ENCODE data around the gene YPEL1. TPM values are rescaled to one million over a fixed set of nuclear protein-coding genes. Genes with fewer than 3 reads are reported as not detected.

Gene YPEL1
- total and polyA plus RNA-seq, 2 of the 13 experiments (the other 11 are each of a cell fraction or from before 2014, with no cell fraction given): 0.33 to 2.5 TPM

DNA sequence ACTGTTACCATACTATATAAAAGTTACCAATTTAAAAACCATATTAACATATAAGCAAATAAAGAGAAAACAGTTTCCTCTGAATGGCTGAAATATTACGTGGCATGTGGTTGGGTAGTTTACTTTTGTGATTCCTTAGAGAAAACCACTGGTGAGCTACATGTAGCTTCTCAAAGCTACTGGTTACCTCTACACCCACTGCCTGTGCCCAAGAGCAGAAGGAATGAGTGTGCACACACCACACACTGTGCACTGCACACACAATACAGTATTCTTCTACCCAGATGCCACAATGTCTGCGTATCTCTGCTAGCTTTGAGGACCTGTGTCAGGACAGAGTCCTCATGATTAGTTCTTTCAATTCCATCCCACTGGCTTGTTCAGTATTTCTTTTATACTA lies 25.5 kb upstream of the YPEL1 start:
- Histone ChIP-seq H3K27me3 (ENCODE audit: control insufficient read depth in 1 of 2, insufficient read depth in 2 of 2, low read length in 2 of 2) (no peaks in the 10 kb centered on the region), H3K79me2 (ENCODE audit: insufficient read depth, low read length) (no peaks in the 10 kb centered on the region), H3K9ac (ENCODE audit: insufficient read depth, low read depth, low read length) (no peak overlapping the region), H4K20me1 (ENCODE audit: insufficient read depth, low read length) (no peaks in the 10 kb centered on the region; the same call in 1 of the 2 replicates), H2AFZ (ENCODE audit: low read length) (no peak overlapping the region), H3K4me2 (ENCODE audit: low read depth, low read length) (no peak overlapping the region), H3K4me3 (replicated peaks in 1 of 3; ENCODE audit: insufficient read depth in 1 of 3, low read depth in 2 of 3, low read length in 3 of 3) (no peak overlapping the region), H3K4me1 (ENCODE audit: insufficient read depth, low read length) (peaks cover 3% of the 10 kb centered on the region), H3K27ac (ENCODE audit: extremely low read length, insufficient read depth, low read length) (no peak overlapping the region), H3K9me3 (ENCODE audit: low read length) (no peaks in the 10 kb centered on the region), H3K36me3 (replicated peaks in 1 of 2; ENCODE audit: control insufficient read depth in 1 of 2, insufficient read depth in 2 of 2, low read length in 2 of 2) (peaks cover 26 to 66% of the 10 kb centered on the region in 2 experiments)
- in situ Hi-C loops (cut with HindIII; ENCODE audit: extremely low pct_ligation_motif_present, low pct_unique_long_range_greater_than_20kb): no loop called here
- no peak for ATAC-seq
- CTCF ChIA-PET (ENCODE audit: low intra/inter-chr PET ratio, low total read pairs): no interaction called here
- TF ChIP-seq, protein P1, sequence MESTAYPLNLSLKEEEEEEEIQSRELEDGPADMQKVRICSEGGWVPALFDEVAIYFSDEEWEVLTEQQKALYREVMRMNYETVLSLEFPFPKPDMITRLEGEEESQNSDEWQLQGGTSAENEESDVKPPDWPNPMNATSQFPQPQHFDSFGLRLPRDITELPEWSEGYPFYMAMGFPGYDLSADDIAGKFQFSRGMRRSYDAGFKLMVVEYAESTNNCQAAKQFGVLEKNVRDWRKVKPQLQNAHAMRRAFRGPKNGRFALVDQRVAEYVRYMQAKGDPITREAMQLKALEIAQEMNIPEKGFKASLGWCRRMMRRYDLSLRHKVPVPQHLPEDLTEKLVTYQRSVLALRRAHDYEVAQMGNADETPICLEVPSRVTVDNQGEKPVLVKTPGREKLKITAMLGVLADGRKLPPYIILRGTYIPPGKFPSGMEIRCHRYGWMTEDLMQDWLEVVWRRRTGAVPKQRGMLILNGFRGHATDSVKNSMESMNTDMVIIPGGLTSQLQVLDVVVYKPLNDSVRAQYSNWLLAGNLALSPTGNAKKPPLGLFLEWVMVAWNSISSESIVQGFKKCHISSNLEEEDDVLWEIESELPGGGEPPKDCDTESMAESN (CRISPR knock-in tag; conservative IDR thresholded peaks at IDR 0.05): no peak
- no peak for TF ChIP-seq POLR2AphosphoS5 (IDR thresholded peaks at IDR 0.05; ENCODE audit: low read depth, low read length)
- TF ChIP-seq, protein P2, sequence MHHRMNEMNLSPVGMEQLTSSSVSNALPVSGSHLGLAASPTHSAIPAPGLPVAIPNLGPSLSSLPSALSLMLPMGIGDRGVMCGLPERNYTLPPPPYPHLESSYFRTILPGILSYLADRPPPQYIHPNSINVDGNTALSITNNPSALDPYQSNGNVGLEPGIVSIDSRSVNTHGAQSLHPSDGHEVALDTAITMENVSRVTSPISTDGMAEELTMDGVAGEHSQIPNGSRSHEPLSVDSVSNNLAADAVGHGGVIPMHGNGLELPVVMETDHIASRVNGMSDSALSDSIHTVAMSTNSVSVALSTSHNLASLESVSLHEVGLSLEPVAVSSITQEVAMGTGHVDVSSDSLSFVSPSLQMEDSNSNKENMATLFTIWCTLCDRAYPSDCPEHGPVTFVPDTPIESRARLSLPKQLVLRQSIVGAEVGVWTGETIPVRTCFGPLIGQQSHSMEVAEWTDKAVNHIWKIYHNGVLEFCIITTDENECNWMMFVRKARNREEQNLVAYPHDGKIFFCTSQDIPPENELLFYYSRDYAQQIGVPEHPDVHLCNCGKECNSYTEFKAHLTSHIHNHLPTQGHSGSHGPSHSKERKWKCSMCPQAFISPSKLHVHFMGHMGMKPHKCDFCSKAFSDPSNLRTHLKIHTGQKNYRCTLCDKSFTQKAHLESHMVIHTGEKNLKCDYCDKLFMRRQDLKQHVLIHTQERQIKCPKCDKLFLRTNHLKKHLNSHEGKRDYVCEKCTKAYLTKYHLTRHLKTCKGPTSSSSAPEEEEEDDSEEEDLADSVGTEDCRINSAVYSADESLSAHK (CRISPR knock-in tag; IDR thresholded peaks at IDR 0.05; ENCODE audit: borderline replicate concordance): no peak
- no peak for DNase-seq (ENCODE audit: low spot score)
- POLR2A ChIA-PET: no interaction called here
- 97% methylated on average over 2 of the region's 2 CpGs for WGBS (ENCODE audit: low lambda C conversion rate)
- BruUV-seq (replicated peaks): TSS peak; percentile 19
- no peak for FAIRE-seq
- intact Hi-C loops (cut with micrococcal nuclease; ENCODE audit: unreplicated experiment): no loop called here

DNA sequence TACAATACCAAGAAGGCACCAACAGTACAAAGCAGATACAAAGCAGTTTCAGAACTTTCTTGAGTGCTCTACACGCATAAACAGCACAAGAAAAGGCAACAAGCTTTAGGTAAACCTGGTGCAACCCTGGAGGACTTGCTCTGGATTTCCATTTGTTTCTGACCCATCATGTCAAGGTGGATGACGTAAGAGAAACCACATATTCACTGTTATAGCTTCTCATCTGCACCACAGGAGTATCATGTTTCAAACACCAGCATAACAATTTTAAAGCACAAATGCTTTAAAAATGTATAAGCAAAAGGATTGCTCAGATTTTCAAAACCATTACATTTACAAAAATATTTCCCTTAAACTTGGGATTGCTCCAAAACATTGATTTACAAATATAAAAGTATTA lies 25.0 kb upstream of the YPEL1 start:
- WGBS (ENCODE audit: low lambda C conversion rate): 94% methylated on average over 2 of the region's 2 CpGs
- POLR2A ChIA-PET: no interaction called here
- no peak for FAIRE-seq
- no peak for TF ChIP-seq ZMYM2 (CRISPR knock-in tag; IDR thresholded peaks at IDR 0.05)
- no peak for TF ChIP-seq KAT7 (CRISPR knock-in tag; IDR thresholded peaks at IDR 0.05; ENCODE audit: borderline replicate concordance)
- TF ChIP-seq TBX2 (CRISPR knock-in tag; IDR thresholded peaks at IDR 0.05; ENCODE audit: borderline replicate concordance): no peak
- TF ChIP-seq, protein P3, sequence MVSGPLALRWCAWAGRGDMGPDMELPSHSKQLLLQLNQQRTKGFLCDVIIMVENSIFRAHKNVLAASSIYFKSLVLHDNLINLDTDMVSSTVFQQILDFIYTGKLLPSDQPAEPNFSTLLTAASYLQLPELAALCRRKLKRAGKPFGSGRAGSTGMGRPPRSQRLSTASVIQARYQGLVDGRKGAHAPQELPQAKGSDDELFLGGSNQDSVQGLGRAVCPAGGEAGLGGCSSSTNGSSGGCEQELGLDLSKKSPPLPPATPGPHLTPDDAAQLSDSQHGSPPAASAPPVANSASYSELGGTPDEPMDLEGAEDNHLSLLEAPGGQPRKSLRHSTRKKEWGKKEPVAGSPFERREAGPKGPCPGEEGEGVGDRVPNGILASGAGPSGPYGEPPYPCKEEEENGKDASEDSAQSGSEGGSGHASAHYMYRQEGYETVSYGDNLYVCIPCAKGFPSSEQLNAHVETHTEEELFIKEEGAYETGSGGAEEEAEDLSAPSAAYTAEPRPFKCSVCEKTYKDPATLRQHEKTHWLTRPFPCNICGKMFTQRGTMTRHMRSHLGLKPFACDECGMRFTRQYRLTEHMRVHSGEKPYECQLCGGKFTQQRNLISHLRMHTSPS (CRISPR knock-in tag; IDR thresholded peaks at IDR 0.05; ENCODE audit: low read depth): no peak
- no peak for TF ChIP-seq MTA1 (CRISPR knock-in tag; IDR thresholded peaks at IDR 0.05; ENCODE audit: borderline replicate concordance)
- TF ChIP-seq YEATS2 (CRISPR knock-in tag; IDR thresholded peaks at IDR 0.05; ENCODE audit: borderline replicate concordance): no peak
- no peak for TF ChIP-seq PHF8 (CRISPR knock-in tag; IDR thresholded peaks at IDR 0.05)
- no peak for TF ChIP-seq ZNF605 (CRISPR knock-in tag; IDR thresholded peaks at IDR 0.05)
- no peak for TF ChIP-seq MZF1 (CRISPR knock-in tag; IDR thresholded peaks at IDR 0.05; ENCODE audit: borderline replicate concordance)
- no peak for TF ChIP-seq CEBPB (IDR thresholded peaks at IDR 0.05; ENCODE audit: borderline replicate concordance, low read depth, low read length)

More for the DNA sequence above, 25.0 kb upstream of the YPEL1 start:
- Histone ChIP-seq H3K9ac (ENCODE audit: insufficient read depth, low read depth, low read length) (no peak overlapping the region), H3K27me3 (ENCODE audit: control insufficient read depth in 1 of 2, insufficient read depth in 2 of 2, low read length in 2 of 2) (no peaks in the 10 kb centered on the region), H2AFZ (ENCODE audit: low read length) (no peak overlapping the region), H4K20me1 (ENCODE audit: insufficient read depth, low read length) (no peaks in the 10 kb centered on the region; the same call in 1 of the 2 replicates), H3K4me1 (ENCODE audit: insufficient read depth, low read length) (peaks cover 8% of the 10 kb centered on the region), H3K79me2 (ENCODE audit: insufficient read depth, low read length) (no peaks in the 10 kb centered on the region), H3K4me3 (replicated peaks in 1 of 3; ENCODE audit: insufficient read depth in 1 of 3, low read depth in 2 of 3, low read length in 3 of 3) (no peak overlapping the region), H3K4me2 (ENCODE audit: low read depth, low read length) (no peak overlapping the region), H3K9me3 (ENCODE audit: low read length) (no peaks in the 10 kb centered on the region), H3K27ac (ENCODE audit: extremely low read length, insufficient read depth, low read length) (no peak overlapping the region), H3K36me3 (replicated peaks in 1 of 2; ENCODE audit: control insufficient read depth in 1 of 2, insufficient read depth in 2 of 2, low read length in 2 of 2) (peaks cover 23 to 62% of the 10 kb centered on the region in 2 experiments)
- no peak for DNase-seq (ENCODE audit: low spot score)
- CTCF ChIA-PET (ENCODE audit: low intra/inter-chr PET ratio, low total read pairs): no interaction called here
- BruUV-seq (replicated peaks): no TSS peak
- in situ Hi-C loops (cut with HindIII; ENCODE audit: extremely low pct_ligation_motif_present, low pct_unique_long_range_greater_than_20kb) (no loop called here), intact Hi-C loops (cut with micrococcal nuclease; ENCODE audit: unreplicated experiment) (no loop called here)
- no peak for ATAC-seq

All from HepG2 (cell line).